Upper lobe of left lung (tissue), 6 donors: Measurements from ENCODE around the gene PPFIA4. TPM values are rescaled to one million over a fixed set of nuclear protein-coding genes. Genes with fewer than 3 reads are reported as not detected.

Experiments
- ATAC-seq, 2 donors: fragments of 200-7000 bp; cut with Tn5 transposase; one replicate each; pipeline ENCODE4 v1.9.1; 2022; ENCODE audit warnings: mild to moderate bottlenecking in 2 of 2, moderate library complexity in 2 of 2; ENCODE audit not compliant: low FRiP score in 2 of 2
- DNase-seq, 2 donors: peaks; one replicate each; pipeline ENCODE4 v3.0.0-alpha.2; 2019 to 2020
- H3K27ac ChIP-seq, 4 donors: fragments of 200-600 bp; sonication (generic); one replicate each; pipeline ENCODE4 v1.5.1; 2016 to 2019
- H3K27me3 ChIP-seq, 4 donors: fragments of 200-600 bp; sonication (generic); one replicate each; pipeline ENCODE4 v1.5.1; 2017 to 2019
- H3K36me3 ChIP-seq, 4 donors: fragments of 200-600 bp; sonication (generic); one replicate each; pipeline ENCODE4 v1.5.1; 2016 to 2019
- H3K4me1 ChIP-seq, 4 donors: fragments of 200-600 bp; sonication (generic); one replicate each; pipeline ENCODE4 v1.5.1; 2018 to 2019
- H3K4me3 ChIP-seq, 4 donors: fragments of 200-600 bp; sonication (generic); one replicate each; pipeline ENCODE4 v1.5.1; 2017 to 2019; ENCODE audit warnings: mild to moderate bottlenecking in 2 of 4, moderate library complexity in 1 of 4
- H3K9me3 ChIP-seq, 4 donors: fragments of 200-600 bp; sonication (generic); one replicate each; pipeline ENCODE4 v1.5.1; 2018 to 2019
- CTCF ChIP-seq, 6 experiments: fragments of 450-650 bp in 4 of 6; fragments of 200-600 bp in 2 of 6; sonication (generic) in 2 of 6; IDR thresholded peaks; one replicate each; pipeline ENCODE4 v1.5.1; 2016 to 2019; ENCODE audit warnings: antibody characterized with exemption in 6 of 6
- EP300 ChIP-seq, 4 donors: sonication (generic); formaldehyde crosslinking; IDR thresholded peaks; one replicate each; pipeline ENCODE4 v1.5.1; 2017; ENCODE audit warnings: antibody characterized with exemption in 4 of 4, control low read depth in 2 of 4
- POLR2A ChIP-seq, 4 donors: fragments of 450-650 bp; IDR thresholded peaks; one replicate each; pipeline ENCODE4 v1.5.1; 2016 to 2017; ENCODE audit warnings: antibody characterized with exemption in 4 of 4, mild to moderate bottlenecking in 2 of 4
- POLR2AphosphoS5 ChIP-seq, 2 donors: sonication (generic); formaldehyde crosslinking; IDR thresholded peaks; one replicate each; pipeline ENCODE4 v1.5.1; 2017; ENCODE audit warnings: antibody characterized with exemption in 2 of 2
- WGBS, 2 donors: methylation state at CpG; one replicate each; pipeline ENCODE4 v1.1.5; 2017 to 2018; 5-methylcytosine and 5-hydroxymethylcytosine counted together
- total RNA-seq, 6 donors: library from RNA; depleted of rRNA in 4 of 6; stranded (reverse); fragments of >200 nt in 4 of 6; gene quantifications; one replicate each; pipeline versions ENCODE4 v1.1.0 to v1.2.1, GENCODE V29; 2016 to 2021
- donor health status: DM: no; HTN: no; CAD: no; lungs with moderate emphysema.
- donor health status: DM: no; HTN: yes; CAD: no; lungs with severe emphysema.

The PPFIA4 gene
- total RNA-seq, 6 donors from 2014 or later: 0.63 to 9.7 (median 1.6) TPM

GRCh38 chr1:203048086-203048485 lies 21.8 kb downstream of the PPFIA4 start:
- H3K4me1 ChIP-seq: no peaks in the 10 kb centered on the region
- DNase-seq (no peak), ATAC-seq (no peak)
- no peak overlapping the region for H3K27ac ChIP-seq
- 94 to 99% methylated on average over 9 to 11 of the region's 11 CpGs for WGBS, 2 donors
- TF ChIP-seq POLR2AphosphoS5 (IDR thresholded peaks at IDR 0.05) (no peak), EP300 (IDR thresholded peaks at IDR 0.05) (no peak), CTCF (IDR thresholded peaks at IDR 0.05) (no peak), POLR2A (IDR thresholded peaks at IDR 0.05) (no peak)
- no peaks in the 10 kb centered on the region for H3K27me3 ChIP-seq
- H3K36me3 ChIP-seq: no peaks in the 10 kb centered on the region
- no peak overlapping the region for H3K4me3 ChIP-seq
- H3K9me3 ChIP-seq: no peaks in the 10 kb centered on the region

GRCh38 chr1:203048555-203049051 lies 22.3 kb downstream of the PPFIA4 start:
- Histone ChIP-seq H3K27me3 (no peaks in the 10 kb centered on the region), H3K27ac (no peak overlapping the region), H3K4me1 (no peaks in the 10 kb centered on the region), H3K9me3 (no peaks in the 10 kb centered on the region), H3K4me3 (no peak overlapping the region), H3K36me3 (no peaks in the 10 kb centered on the region)
- DNase-seq: no peak
- TF ChIP-seq CTCF (IDR thresholded peaks at IDR 0.05) (peak in 1 of 6 experiments; percentile 11), POLR2AphosphoS5 (IDR thresholded peaks at IDR 0.05) (no peak)
- 67 to 73% methylated on average over 21 to 22 of the region's 23 CpGs for WGBS, 2 donors
- peak in 1 of 2 donors; percentile 1 for ATAC-seq

GRCh38 chr1:203049077-203049476 lies 22.8 kb downstream of the PPFIA4 start:
- no peak for ATAC-seq
- H3K4me3 ChIP-seq: no peak overlapping the region
- no peaks in the 10 kb centered on the region for H3K9me3 ChIP-seq
- H3K27ac ChIP-seq: no peak overlapping the region
- no peaks in the 10 kb centered on the region for H3K27me3 ChIP-seq
- TF ChIP-seq CTCF (IDR thresholded peaks at IDR 0.05): peak in 1 of 6 experiments; percentile 1
- TF ChIP-seq POLR2A (IDR thresholded peaks at IDR 0.05): no peak
- 85 to 88% methylated on average over 3 to 4 of the region's 4 CpGs for WGBS, 2 donors
- H3K36me3 ChIP-seq: no peaks in the 10 kb centered on the region
- no peak for DNase-seq
- H3K4me1 ChIP-seq: no peaks in the 10 kb centered on the region

GRCh38 chr1:203049576-203050180 lies 23.4 kb downstream of the PPFIA4 start:
- TF ChIP-seq POLR2A (IDR thresholded peaks at IDR 0.05) (no peak), CTCF (IDR thresholded peaks at IDR 0.05) (no peak), POLR2AphosphoS5 (IDR thresholded peaks at IDR 0.05) (no peak), EP300 (IDR thresholded peaks at IDR 0.05) (no peak)
- DNase-seq (no peak), ATAC-seq (no peak)
- no peaks in the 10 kb centered on the region for H3K36me3 ChIP-seq
- no peaks in the 10 kb centered on the region for H3K4me1 ChIP-seq
- H3K4me3 ChIP-seq: no peak overlapping the region
- H3K27me3 ChIP-seq: no peaks in the 10 kb centered on the region
- no peak overlapping the region for H3K27ac ChIP-seq
- no peaks in the 10 kb centered on the region for H3K9me3 ChIP-seq
- 85 to 86% methylated on average over 8 to 14 of the region's 14 CpGs for WGBS, 2 donors

GRCh38 chr1:203050826-203051225 lies 24.5 kb downstream of the PPFIA4 start:
- Histone ChIP-seq H3K36me3 (no peaks in the 10 kb centered on the region), H3K9me3 (no peaks in the 10 kb centered on the region), H3K4me3 (no peak overlapping the region), H3K4me1 (no peaks in the 10 kb centered on the region), H3K27ac (no peak overlapping the region), H3K27me3 (no peaks in the 10 kb centered on the region)
- ATAC-seq (no peak), DNase-seq (no peak)
- TF ChIP-seq EP300 (IDR thresholded peaks at IDR 0.05): no peak
- WGBS, 2 donors: 79 to 82% methylated on average over 4 of the region's 4 CpGs
